Osteoblast (primary cell): Measurements from ENCODE around the gene SYDE1. TPM values are rescaled to one million over a fixed set of nuclear protein-coding genes. Genes with fewer than 3 reads are reported as not detected.

Source experiments
- DNase-seq: peaks from one replicate; pipeline ENCODE4 v3.0.0; 2011; ENCODE audit warnings: low spot score, mixed read lengths; ENCODE audit not compliant: insufficient read length; ENCODE audit errors: missing footprints
- H2AFZ ChIP-seq: 2 replicates; pipeline ENCODE4 v1.6.0; 2011; ENCODE audit warnings: mild to moderate bottlenecking, low read length
- H3K27ac ChIP-seq: 2 replicates; pipeline ENCODE4 v1.5.1; 2011; ENCODE audit warnings: mild to moderate bottlenecking, low read depth, low read length, moderate library complexity
- H3K27me3 ChIP-seq: 2 replicates; pipeline ENCODE4 v1.6.0; 2012; ENCODE audit warnings: mild to moderate bottlenecking, control low read depth, inconsistent platforms, low read length, moderate library complexity; ENCODE audit not compliant: insufficient read depth
- H3K36me3 ChIP-seq: 2 replicates; pipeline ENCODE4 v1.5.1; 2011; ENCODE audit warnings: mild to moderate bottlenecking, low read length, control low read depth, moderate library complexity; ENCODE audit not compliant: insufficient read depth
- H3K4me1 ChIP-seq: 2 replicates; pipeline ENCODE4 v1.5.1; 2011; ENCODE audit warnings: mild to moderate bottlenecking, low read length, control low read depth, moderate library complexity; ENCODE audit not compliant: insufficient read depth
- H3K4me2 ChIP-seq: 2 replicates; pipeline ENCODE4 v1.6.0; 2011; ENCODE audit warnings: mild to moderate bottlenecking, low read length; ENCODE audit not compliant: insufficient read depth
- H3K4me3 ChIP-seq: fragments of 200-600 bp; sonication (generic); 3 replicates; pipeline ENCODE4 v1.5.1; 2012; ENCODE audit warnings: mild to moderate bottlenecking, low read length, inconsistent platforms; ENCODE audit not compliant: insufficient read depth
- H3K79me2 ChIP-seq: 2 replicates; pipeline ENCODE4 v1.6.0; 2012; ENCODE audit warnings: mild to moderate bottlenecking, low read length, control low read depth, inconsistent platforms; ENCODE audit not compliant: insufficient read depth
- H3K9me3 ChIP-seq: 2 replicates; pipeline ENCODE4 v1.5.1; 2011; ENCODE audit warnings: low read depth, low read length, control low read depth
- H4K20me1 ChIP-seq: 2 replicates; pipeline ENCODE4 v1.6.0; 2012; ENCODE audit warnings: mild to moderate bottlenecking, low read length, control low read depth; ENCODE audit not compliant: insufficient read depth
- total RNA-seq: library from RNA; depleted of rRNA; stranded (reverse); fragments of >200 nt; gene quantifications from 2 replicates; pipeline ENCODE4 v1.2.3, GENCODE V29; 2012
- TF ChIP-seq, protein P1 (sequence below): IDR thresholded peaks from 2 replicates; pipeline ENCODE4 v1.5.1; 2011; ENCODE audit warnings: mild to moderate bottlenecking, low read depth, low read length, moderate library complexity; ENCODE audit errors: extremely low read depth

The SYDE1 gene
- total RNA-seq, 1 donor = 56.8 TPM

DNA sequence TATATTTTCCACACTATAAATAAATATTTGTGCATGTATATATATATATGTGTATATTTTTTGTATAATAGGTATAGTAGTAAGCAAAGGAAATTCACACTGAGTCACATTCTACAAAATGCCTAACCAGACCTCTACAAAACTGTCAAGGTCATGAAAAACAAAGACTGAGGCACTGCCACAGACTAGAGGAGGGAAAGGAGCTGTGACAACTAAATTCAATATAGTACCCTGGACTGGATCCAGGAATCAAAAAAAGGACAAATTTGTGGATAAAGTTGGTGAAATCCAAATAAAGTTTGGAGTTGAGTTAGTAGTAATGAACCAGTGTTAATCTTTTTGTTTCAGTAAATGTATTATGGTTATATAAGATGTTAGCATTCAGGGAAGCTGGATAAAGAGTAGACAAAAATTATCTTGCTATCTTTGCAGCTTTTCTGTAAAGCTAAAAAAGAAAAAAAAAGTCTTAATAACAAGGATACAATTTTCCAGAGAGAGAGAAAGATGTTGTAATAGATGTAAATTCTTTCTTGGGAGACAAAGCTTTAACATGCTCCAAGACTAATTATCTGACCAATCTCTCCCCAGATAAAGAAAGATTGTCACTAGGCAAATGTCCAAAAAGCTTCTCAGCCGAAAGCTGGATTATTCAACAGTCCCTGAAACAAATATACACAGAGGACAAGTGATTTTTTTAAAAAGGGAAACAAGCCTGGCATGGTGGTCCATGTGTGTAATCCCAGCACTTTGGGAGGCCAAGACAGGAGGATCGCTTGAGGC, 19.1 kb downstream of the SYDE1 start:
- Histone ChIP-seq H3K36me3 (peaks cover 4% of the 10 kb centered on the region), H3K4me3 (peak overlapping the region; percentile 88), H3K79me2 (peaks cover 27% of the 10 kb centered on the region), H4K20me1 (peaks cover 4% of the 10 kb centered on the region), H2AFZ (peak overlapping the region; percentile 85), H3K27me3 (peaks cover 3% of the 10 kb centered on the region), H3K9me3 (no peaks in the 10 kb centered on the region), H3K4me2 (peak overlapping the region; percentile 87), H3K27ac (peak overlapping the region; percentile 70), H3K4me1 (peaks cover 19% of the 10 kb centered on the region)
- peak; percentile 22 for DNase-seq
- TF ChIP-seq, protein P1, sequence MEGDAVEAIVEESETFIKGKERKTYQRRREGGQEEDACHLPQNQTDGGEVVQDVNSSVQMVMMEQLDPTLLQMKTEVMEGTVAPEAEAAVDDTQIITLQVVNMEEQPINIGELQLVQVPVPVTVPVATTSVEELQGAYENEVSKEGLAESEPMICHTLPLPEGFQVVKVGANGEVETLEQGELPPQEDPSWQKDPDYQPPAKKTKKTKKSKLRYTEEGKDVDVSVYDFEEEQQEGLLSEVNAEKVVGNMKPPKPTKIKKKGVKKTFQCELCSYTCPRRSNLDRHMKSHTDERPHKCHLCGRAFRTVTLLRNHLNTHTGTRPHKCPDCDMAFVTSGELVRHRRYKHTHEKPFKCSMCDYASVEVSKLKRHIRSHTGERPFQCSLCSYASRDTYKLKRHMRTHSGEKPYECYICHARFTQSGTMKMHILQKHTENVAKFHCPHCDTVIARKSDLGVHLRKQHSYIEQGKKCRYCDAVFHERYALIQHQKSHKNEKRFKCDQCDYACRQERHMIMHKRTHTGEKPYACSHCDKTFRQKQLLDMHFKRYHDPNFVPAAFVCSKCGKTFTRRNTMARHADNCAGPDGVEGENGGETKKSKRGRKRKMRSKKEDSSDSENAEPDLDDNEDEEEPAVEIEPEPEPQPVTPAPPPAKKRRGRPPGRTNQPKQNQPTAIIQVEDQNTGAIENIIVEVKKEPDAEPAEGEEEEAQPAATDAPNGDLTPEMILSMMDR = no peak

DNA sequence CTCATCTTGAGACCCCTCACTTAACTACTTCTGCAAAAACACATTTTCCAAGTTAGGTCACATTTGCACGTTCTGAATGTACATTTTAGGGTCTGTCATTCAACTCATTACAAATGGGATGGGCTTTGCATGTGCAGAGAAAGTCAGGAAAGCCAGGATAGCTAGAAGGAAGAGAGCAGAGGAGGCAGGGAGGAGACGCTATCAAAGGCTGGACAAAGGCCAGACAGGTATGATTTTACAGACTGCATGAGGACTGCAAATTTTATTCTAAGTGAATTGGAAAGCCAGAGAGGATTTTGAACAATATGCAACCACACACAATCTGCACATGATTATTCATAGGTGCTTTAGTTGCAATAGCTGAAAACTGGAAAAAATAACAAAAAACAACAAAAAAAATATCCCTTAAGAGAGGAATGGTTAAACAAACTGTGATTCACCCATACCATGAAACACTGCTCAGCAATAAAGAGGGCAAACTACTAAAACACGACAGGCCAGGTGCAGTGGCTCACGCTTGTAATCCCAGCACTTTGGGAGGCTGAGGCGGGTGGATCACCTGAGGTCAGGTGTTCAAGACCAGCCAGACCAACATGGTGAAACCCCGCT, 21.1 kb downstream of the SYDE1 start:
- peaks cover 3% of the 10 kb centered on the region for H3K27me3 ChIP-seq
- H3K79me2 ChIP-seq = peaks cover 21% of the 10 kb centered on the region
- peaks cover under 1% of the 10 kb centered on the region for H3K36me3 ChIP-seq
- no peak overlapping the region for H3K4me2 ChIP-seq
- TF ChIP-seq, protein P1 = no peak
- H3K27ac ChIP-seq = no peak overlapping the region
- no peak overlapping the region for H3K4me3 ChIP-seq
- H3K4me1 ChIP-seq = peaks cover 19% of the 10 kb centered on the region
- no peaks in the 10 kb centered on the region for H3K9me3 ChIP-seq
- H2AFZ ChIP-seq = no peak overlapping the region
- H4K20me1 ChIP-seq = peaks cover 4% of the 10 kb centered on the region
- DNase-seq = no peak

DNA sequence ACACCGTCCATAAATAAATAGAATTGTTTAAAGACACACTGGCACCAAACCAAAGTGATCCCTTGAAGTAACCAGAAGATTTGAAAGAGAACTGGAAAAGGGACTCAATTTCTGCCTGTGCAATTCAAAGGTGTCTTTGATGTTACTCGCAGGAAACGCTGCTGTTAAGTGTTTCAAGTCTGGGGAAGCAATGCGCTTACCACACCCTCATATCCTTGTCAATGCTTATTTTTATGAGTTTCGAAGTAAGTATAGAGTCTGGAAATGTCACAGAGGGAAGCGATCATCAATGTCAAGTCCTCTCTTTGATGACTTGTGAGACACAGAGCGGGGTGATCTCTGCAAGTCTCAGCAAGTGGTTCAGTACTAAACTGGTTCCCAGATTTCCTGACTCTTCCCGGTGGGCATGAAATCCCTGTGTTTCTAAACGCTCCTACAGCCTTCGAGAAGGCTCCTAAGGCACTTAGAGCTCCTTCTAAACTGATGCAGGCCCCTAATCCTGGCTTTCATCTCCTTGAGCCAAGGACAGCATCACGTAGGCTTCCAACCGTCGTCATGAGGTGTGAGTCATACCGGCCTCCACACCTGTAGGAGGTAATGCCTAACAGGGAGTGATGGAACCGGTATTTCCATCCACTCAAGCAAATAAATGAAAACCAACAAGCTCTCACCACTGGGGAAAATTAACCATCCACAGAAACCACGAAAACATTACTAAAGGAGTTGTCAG, 22.8 kb downstream of the SYDE1 start:
- Histone ChIP-seq H3K4me1 (peaks cover 8% of the 10 kb centered on the region), H3K27me3 (peaks cover 3% of the 10 kb centered on the region), H3K4me2 (no peak overlapping the region), H4K20me1 (no peaks in the 10 kb centered on the region), H3K4me3 (no peak overlapping the region), H3K79me2 (peaks cover 5% of the 10 kb centered on the region), H3K36me3 (no peaks in the 10 kb centered on the region), H3K27ac (no peak overlapping the region), H2AFZ (no peak overlapping the region), H3K9me3 (no peaks in the 10 kb centered on the region)
- no peak for DNase-seq
- TF ChIP-seq, protein P1 = no peak
